ENCODE measurements around the gene GPR132. TPM values are rescaled to one million over a fixed set of nuclear protein-coding genes. Genes with fewer than 3 reads are reported as not detected.

Gene GPR132
- total RNA-seq, 1 donor from 2014 or later: 0.29 TPM

- TF ChIP-seq CTCF (conservative IDR thresholded peaks at IDR 0.05; ENCODE audit: low read depth, low read length): no peak
- no peak overlapping the region for H3K4me3 ChIP-seq (ENCODE audit: low read depth, low read length)
- no peak for DNase-seq (ENCODE audit: low read depth)
Measured at GRCh38 chr14:105069522-105069870, 4.3 kb upstream of the GPR132 start.

- TF ChIP-seq CTCF (conservative IDR thresholded peaks at IDR 0.05; ENCODE audit: low read depth, low read length): no peak
- no peak for DNase-seq (ENCODE audit: low read depth)
Measured at GRCh38 chr14:105068818-105069217, 3.6 kb upstream of the GPR132 start.

GRCh38 chr14:105067969-105068301 is 2.7 kb upstream of the GPR132 start:
- H3K4me3 ChIP-seq (ENCODE audit: low read depth, low read length): no peak overlapping the region
- TF ChIP-seq CTCF (conservative IDR thresholded peaks at IDR 0.05; ENCODE audit: low read depth, low read length): no peak
- no peak for DNase-seq (ENCODE audit: low read depth)

More at GRCh38 chr14:105068818-105069217, 3.6 kb upstream of the GPR132 start:
- H3K4me3 ChIP-seq (ENCODE audit: low read depth, low read length): no peak overlapping the region

GRCh38 chr14:105067140-105067968 is 2.1 kb upstream of the GPR132 start:
- DNase-seq (ENCODE audit: low read depth): no peak
- no peak for TF ChIP-seq CTCF (conservative IDR thresholded peaks at IDR 0.05; ENCODE audit: low read depth, low read length)

GRCh38 chr14:105066240-105067071 is 1.2 kb upstream of the GPR132 start:
- H3K4me3 ChIP-seq (ENCODE audit: low read depth, low read length): no peak overlapping the region
- TF ChIP-seq CTCF (conservative IDR thresholded peaks at IDR 0.05; ENCODE audit: low read depth, low read length): no peak
- no peak for DNase-seq (ENCODE audit: low read depth)

More at GRCh38 chr14:105067140-105067968, 2.1 kb upstream of the GPR132 start:
- H3K4me3 ChIP-seq (ENCODE audit: low read depth, low read length): no peak overlapping the region

GRCh38 chr14:105064721-105065143 is 498 bp downstream of the GPR132 start:
- DNase-seq (ENCODE audit: low read depth): no peak
- no peak for TF ChIP-seq CTCF (conservative IDR thresholded peaks at IDR 0.05; ENCODE audit: low read depth, low read length)
- no peak overlapping the region for H3K4me3 ChIP-seq (ENCODE audit: low read depth, low read length)

Data from epithelial cell of proximal tubule (primary cell).